Skeletal muscle tissue (tissue), 5 donors: ENCODE results near the gene UTS2R. TPM values are rescaled to one million over a fixed set of nuclear protein-coding genes. Genes with fewer than 3 reads are reported as not detected.
A peak's percentile ranks its signal among the peaks of the same experiment; 100 is the strongest.

Experiments used
- H3K27ac ChIP-seq: one replicate; pipeline ENCODE4 v1.7.0; 2013; ENCODE audit warnings: mild to moderate bottlenecking, low read depth, low read length, inconsistent platforms
- H3K27me3 ChIP-seq, 3 donors: one replicate each; pipeline ENCODE4 v1.7.0; 2013; ENCODE audit warnings: low read length in 3 of 3; ENCODE audit not compliant: control insufficient read depth in 3 of 3, insufficient read depth in 3 of 3
- H3K36me3 ChIP-seq, 3 donors: one replicate each; pipeline ENCODE4 v1.7.0; 2013; ENCODE audit warnings: low read length in 3 of 3; ENCODE audit not compliant: control insufficient read depth in 3 of 3, insufficient read depth in 3 of 3
- H3K4me1 ChIP-seq, 3 donors: one replicate each; pipeline ENCODE4 v1.7.0; 2013; ENCODE audit warnings: low read length in 3 of 3, mild to moderate bottlenecking in 3 of 3; ENCODE audit not compliant: control insufficient read depth in 3 of 3, insufficient read depth in 3 of 3
- H3K4me3 ChIP-seq, 3 donors: one replicate each; pipeline ENCODE4 v1.7.0; 2013; ENCODE audit warnings: low read length in 3 of 3
- H3K9ac ChIP-seq, 3 donors: one replicate each; pipeline ENCODE4 v1.7.0; 2013; ENCODE audit warnings: low read length in 3 of 3, mild to moderate bottlenecking in 3 of 3, moderate library complexity in 2 of 3, low read depth in 1 of 3
- H3K9me3 ChIP-seq, 3 donors: one replicate each; pipeline ENCODE4 v1.7.0; 2013; ENCODE audit warnings: low read length in 3 of 3; ENCODE audit not compliant: control insufficient read depth in 3 of 3
- small RNA-seq: library from RNA; depleted of rRNA; stranded (forward); fragments of <200 nt; gene quantifications from one replicate; pipeline ENCODE3, GENCODE V24; 2014
- total RNA-seq: library from RNA; depleted of rRNA; stranded (reverse); fragments of >200 nt; gene quantifications from one replicate; pipeline ENCODE4 v1.2.3, GENCODE V29; 2014
- donor health status: Osteomylitis.

The UTS2R gene
- total RNA-seq, 1 donor from 2014 or later, result 1.6 TPM

- H3K27me3 ChIP-seq, result no peaks in the 10 kb centered on the region
- H3K4me1 ChIP-seq, result peaks cover 10 to 14% (median 13%) of the 10 kb centered on the region in 3 donors
- no peak overlapping the region for H3K9ac ChIP-seq
- peaks cover 7 to 8% (median 8%) of the 10 kb centered on the region in 3 donors for H3K36me3 ChIP-seq
- H3K9me3 ChIP-seq, result no peaks in the 10 kb centered on the region
- H3K4me3 ChIP-seq, result no peak overlapping the region
- H3K27ac ChIP-seq, result no peak overlapping the region
These were observed 44.2 kb downstream of the UTS2R start for GRCh38 chr17:82415786-82416185.

DNA sequence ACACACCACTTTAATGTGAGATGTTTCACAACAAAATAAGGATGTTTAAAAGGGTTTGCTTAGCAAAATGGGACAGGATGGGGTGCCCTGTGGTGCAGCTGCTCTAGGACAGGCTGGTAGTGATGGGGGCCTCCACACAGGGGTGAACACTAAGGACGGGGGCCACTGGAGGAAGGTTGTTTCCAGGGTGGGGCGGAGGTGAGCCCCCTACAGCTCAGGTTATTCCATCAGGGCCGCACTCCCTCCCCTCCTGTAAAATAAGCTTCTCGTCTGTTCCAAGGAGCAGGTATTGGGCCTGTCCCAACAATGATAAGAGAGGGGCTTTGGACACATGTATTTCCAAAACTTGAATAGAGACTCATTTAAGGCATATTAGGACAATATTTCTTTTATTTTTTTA lies 44.7 kb downstream of the UTS2R start:
- H3K4me3 ChIP-seq, result no peak overlapping the region
- no peak overlapping the region for H3K9ac ChIP-seq
- H3K9me3 ChIP-seq, result no peaks in the 10 kb centered on the region
- no peak overlapping the region for H3K27ac ChIP-seq
- peaks cover 7 to 11% (median 9%) of the 10 kb centered on the region in 3 donors for H3K36me3 ChIP-seq
- H3K27me3 ChIP-seq, result no peaks in the 10 kb centered on the region
- H3K4me1 ChIP-seq, result peaks cover 10 to 14% (median 13%) of the 10 kb centered on the region in 3 donors

DNA sequence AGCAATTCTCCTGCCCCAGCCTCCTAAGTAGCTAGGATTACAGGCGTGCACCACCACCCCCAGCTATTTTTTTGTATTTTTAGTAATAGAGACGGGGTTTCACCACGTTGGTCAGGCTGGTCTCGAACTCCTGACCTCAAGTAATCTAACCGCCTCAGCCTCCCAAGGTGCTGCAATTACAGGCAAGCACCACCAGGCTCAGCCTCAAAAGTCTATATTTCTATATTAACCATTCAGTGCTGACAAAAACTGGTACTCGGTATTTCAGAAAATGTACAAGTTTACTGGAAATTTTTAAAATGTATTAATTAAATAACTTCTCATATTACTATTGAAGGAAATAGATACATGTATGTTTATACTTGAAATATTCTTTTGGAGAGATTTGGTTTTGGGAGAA lies 45.2 kb downstream of the UTS2R start:
- H3K27ac ChIP-seq, result no peak overlapping the region
- H3K9ac ChIP-seq, result no peak overlapping the region
- H3K4me1 ChIP-seq, result peaks cover 10 to 14% (median 11%) of the 10 kb centered on the region in 3 donors
- peaks cover 6 to 14% (median 11%) of the 10 kb centered on the region in 3 donors for H3K36me3 ChIP-seq
- H3K27me3 ChIP-seq, result no peaks in the 10 kb centered on the region
- no peaks in the 10 kb centered on the region for H3K9me3 ChIP-seq
- H3K4me3 ChIP-seq, result no peak overlapping the region

GRCh38 chr17:82418001-82418986 lies 46.7 kb downstream of the UTS2R start, which contains the start of the genes HEXD and OGFOD3:
TSS of gene HEXD (plus strand) at chr17:82418347. CDS start at chr17:82419800, 1,453 bp downstream.
TSS of gene OGFOD3 (minus strand) at chr17:82418586. CDS start at chr17:82418485, 101 bp downstream.
- H3K9ac ChIP-seq, result peak within 1 kb of the TSS; percentile 77 to 96 (median 84)
- peak within 1 kb of the TSS; percentile 75 for H3K27ac ChIP-seq
- H3K36me3 ChIP-seq, result peaks cover 8 to 17% (median 14%) of the 10 kb centered on the region in 3 donors
- H3K4me1 ChIP-seq, result peaks cover 10 to 14% (median 11%) of the 10 kb centered on the region in 3 donors
- peak within 1 kb of the TSS; percentile 80 to 88 (median 85) for H3K4me3 ChIP-seq
- no peaks in the 10 kb centered on the region for H3K27me3 ChIP-seq
- H3K9me3 ChIP-seq, result peaks cover 0 to 2% (median 0%) of the 10 kb centered on the region in 3 donors

DNA sequence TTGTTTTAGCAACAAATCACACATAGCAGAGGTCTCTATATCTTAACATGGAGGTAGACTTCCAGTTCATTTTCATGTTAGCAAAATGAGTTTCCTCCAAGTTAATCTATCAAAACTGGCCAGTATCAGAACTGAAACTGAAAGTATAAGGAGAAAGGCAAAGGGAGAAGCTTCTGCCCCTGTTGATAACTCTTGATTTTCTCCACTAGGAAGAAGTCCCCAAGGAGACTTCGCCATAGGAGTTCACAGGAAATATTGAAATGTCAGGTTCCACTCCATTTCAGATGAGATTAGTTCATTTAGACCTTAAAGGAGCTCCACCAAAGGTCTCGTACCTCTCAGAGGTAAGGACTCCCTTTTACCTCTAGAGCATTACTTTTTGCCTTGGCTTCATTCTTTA lies 48.0 kb downstream of the UTS2R start:
- peaks cover 10 to 17% (median 14%) of the 10 kb centered on the region in 3 donors for H3K36me3 ChIP-seq
- no peak overlapping the region for H3K9ac ChIP-seq
- H3K27ac ChIP-seq, result no peak overlapping the region
- H3K4me3 ChIP-seq, result peak overlapping the region in 1 of 3 donors; percentile 85
- H3K27me3 ChIP-seq, result no peaks in the 10 kb centered on the region
- H3K4me1 ChIP-seq, result peaks cover 10 to 18% (median 13%) of the 10 kb centered on the region in 3 donors
- peaks cover 0 to 2% (median 0%) of the 10 kb centered on the region in 3 donors for H3K9me3 ChIP-seq

GRCh38 chr17:82424001-82424862 lies 52.7 kb downstream of the UTS2R start:
- Histone ChIP-seq H3K36me3 (peaks cover 11 to 18% (median 17%) of the 10 kb centered on the region in 3 donors), H3K27ac (no peak overlapping the region), H3K4me1 (peaks cover 1 to 7% (median 2%) of the 10 kb centered on the region in 3 donors), H3K9ac (no peak overlapping the region), H3K9me3 (peaks cover 0 to 2% (median 0%) of the 10 kb centered on the region in 3 donors), H3K4me3 (no peak overlapping the region), H3K27me3 (no peaks in the 10 kb centered on the region)

DNA sequence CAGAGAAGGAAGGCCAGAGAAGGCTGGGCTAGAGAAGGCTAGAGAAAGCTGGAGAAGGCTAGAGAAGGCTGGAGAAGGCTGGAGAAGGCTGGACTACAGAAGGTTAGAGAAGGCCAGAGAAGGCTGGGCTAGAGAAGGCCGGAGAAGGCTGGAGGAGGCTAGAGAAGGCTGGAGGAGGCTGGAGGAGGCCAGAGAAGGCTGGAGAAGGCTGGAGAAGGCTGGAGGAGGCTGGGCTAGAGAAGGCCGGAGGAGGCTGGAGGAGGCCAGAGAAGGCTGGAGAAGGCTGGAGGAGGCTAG lies 53.2 kb downstream of the UTS2R start:
- Histone ChIP-seq H3K27me3 (no peaks in the 10 kb centered on the region), H3K36me3 (peaks cover 16 to 23% (median 18%) of the 10 kb centered on the region in 3 donors), H3K4me3 (no peak overlapping the region), H3K9me3 (peaks cover 0 to 2% (median 0%) of the 10 kb centered on the region in 3 donors), H3K9ac (no peak overlapping the region), H3K27ac (no peak overlapping the region), H3K4me1 (peaks cover 0 to 3% (median 2%) of the 10 kb centered on the region in 3 donors)

Small RNAs within 50 kb of the gene (small RNA-seq; reads per million reads assigned to genes)
- gene RF00019, result not detected

Other genes with a start within 250 kb of the UTS2R start
- gene CCDC57, start 158.9 kb upstream of the UTS2R start, total RNA-seq, result 11.5 TPM
- 13.0 TPM for gene SLC16A3, start 142.7 kb upstream of the UTS2R start, total RNA-seq
- 21.4 TPM for gene CSNK1D, start 98.1 kb upstream of the UTS2R start, total RNA-seq
- gene CD7, start 54.2 kb upstream of the UTS2R start, total RNA-seq, result 0.52 TPM
- gene SECTM1, start 38.0 kb upstream of the UTS2R start, total RNA-seq, result 13.0 TPM
- gene TEX19, start 12.5 kb upstream of the UTS2R start, total RNA-seq, result 0.52 TPM
- gene HEXD, start 46.6 kb downstream of the UTS2R start, total RNA-seq, result 11.5 TPM
- 20.9 TPM for gene OGFOD3, start 46.8 kb downstream of the UTS2R start, total RNA-seq
- gene CYBC1, start 79.0 kb downstream of the UTS2R start, total RNA-seq, result 15.1 TPM
- 21.9 TPM for gene NARF, start 87.0 kb downstream of the UTS2R start, total RNA-seq
- 27.7 TPM for gene FOXK2, start 148.0 kb downstream of the UTS2R start, total RNA-seq